GM18498 (cell line): ENCODE measurements around the gene CHCHD4.

Source experiments
- ATAC-seq: cut with Tn5 transposase; IDR thresholded peaks from one replicate; pipeline ENCODE4 v1.9.1; 2021; ENCODE audit warnings: mild to moderate bottlenecking, moderate library complexity; ENCODE audit not compliant: unreplicated experiment

Gene CHCHD4

DNA sequence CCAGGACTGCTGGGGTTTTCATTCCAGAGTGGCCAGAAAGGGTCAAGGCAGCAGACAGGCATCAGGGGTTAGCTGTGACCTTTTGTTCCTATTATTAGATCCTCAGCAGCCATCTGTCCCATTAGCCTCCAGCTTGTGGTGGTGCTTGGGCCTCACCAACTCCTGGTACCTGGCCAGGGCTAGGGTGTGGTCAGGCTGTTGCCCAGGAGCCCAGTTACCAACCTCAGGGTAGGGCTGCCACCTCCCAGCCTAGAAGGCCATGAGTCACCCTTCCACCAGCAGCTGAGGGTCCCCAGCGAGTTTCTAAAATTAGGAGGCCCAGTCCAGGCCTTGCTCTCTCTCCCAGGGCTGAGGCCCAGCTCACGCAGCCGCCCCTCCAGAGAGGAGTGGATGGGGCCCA lies 12.3 kb upstream of the CHCHD4 start:
- ATAC-seq = no peak

- ATAC-seq = no peak
Observed at GRCh38 chr3:14135581-14135980, 10.9 kb upstream of the CHCHD4 start.

- ATAC-seq = no peak
Observed at GRCh38 chr3:14134291-14134690, 9.6 kb upstream of the CHCHD4 start.

GRCh38 chr3:14133876-14134275 lies 9.2 kb upstream of the CHCHD4 start:
- ATAC-seq = no peak

DNA sequence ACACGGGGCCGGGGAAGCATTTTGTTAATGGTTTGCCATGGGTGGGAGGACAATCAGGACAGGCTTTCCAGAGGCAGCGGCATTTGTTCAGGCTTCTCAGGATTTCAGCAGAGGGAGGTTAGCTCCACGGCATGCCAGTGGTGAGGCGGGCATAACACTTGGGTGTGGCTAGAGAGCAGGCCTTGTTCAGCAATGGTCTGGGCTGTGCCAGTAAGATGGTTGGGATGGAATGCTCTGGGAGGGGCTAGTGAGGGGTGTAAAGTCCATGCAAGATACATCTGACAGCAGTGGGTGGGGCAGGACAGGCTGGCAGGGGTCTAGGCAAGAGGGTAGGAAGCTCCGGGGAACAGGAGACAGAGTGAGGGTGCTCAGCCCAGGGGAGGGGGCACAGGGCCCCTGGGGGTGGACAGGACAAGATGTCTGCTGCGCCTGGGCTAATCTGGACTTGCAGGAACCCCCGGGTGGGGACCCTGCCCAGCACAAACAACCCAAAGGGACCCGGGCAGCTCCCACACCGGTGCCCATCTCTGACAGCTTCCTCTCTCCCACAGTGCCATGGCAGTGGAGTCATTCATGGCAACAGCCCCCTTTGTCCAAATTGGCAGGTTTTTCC lies 8.6 kb upstream of the CHCHD4 start:
- ATAC-seq = no peak

- ATAC-seq = no peak
Observed at GRCh38 chr3:14132689-14133088, 8.0 kb upstream of the CHCHD4 start.

- no peak for ATAC-seq
Observed at GRCh38 chr3:14132120-14132519, 7.5 kb upstream of the CHCHD4 start.

GRCh38 chr3:14131134-14131533 lies 6.5 kb upstream of the CHCHD4 start:
- ATAC-seq = no peak

DNA sequence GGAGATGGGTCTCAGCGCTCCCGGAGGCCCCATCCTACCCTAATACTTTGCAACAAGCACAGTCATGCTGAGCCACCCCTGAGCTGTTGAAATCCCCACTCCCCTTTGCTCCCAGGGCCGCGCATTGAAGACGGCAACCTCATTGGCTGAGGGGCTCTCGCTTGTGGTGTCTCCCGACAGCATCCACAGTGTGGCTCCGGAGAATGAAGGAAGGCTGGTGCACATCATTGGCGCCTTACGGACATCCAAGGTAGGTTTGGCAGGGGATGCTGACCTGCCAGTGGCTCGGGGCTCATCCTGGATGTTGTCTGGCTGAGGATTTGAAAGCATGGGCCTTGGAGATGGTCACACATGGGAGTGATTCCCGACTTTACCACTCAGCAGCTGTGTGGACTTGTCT lies 6.0 kb upstream of the CHCHD4 start:
- no peak for ATAC-seq

- no peak for ATAC-seq
Observed at GRCh38 chr3:14130230-14130629, 5.6 kb upstream of the CHCHD4 start.

DNA sequence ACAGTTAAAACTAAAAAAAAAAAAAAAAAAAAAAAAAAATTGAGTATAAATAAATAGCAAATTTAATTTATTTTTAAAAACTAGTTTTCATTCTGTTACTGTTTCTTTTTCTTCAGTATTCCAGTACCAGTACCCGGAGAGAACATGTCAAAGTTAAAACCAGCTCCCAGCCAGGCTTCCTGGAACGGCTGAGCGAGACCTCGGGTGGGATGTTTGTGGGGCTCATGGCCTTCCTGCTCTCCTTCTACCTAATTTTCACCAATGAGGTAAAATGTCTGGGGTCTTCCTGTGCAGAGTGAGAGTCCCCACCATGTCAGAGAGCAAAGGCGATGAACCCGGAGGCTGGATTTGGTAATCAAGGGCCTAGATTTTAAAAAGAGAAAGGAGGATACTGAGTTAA lies 4.6 kb upstream of the CHCHD4 start:
- ATAC-seq = no peak

DNA sequence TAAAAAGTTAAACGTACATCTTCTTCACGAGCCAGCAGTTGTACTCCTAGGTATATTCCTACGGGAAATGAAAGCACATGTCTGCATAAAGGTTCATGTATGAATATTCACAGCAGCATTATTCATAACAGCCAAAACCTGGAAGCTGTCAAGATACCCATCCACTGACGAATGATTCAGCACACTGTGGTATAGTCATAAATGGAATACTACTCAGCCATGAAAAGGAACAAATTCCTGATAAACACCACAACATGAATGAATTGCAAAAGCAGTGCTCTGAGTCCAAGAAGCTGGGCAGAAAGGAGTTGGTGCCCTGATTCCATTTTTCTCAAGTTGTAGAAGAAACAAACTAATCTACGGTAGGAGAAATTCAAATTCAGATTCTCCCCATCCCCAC lies 4.1 kb upstream of the CHCHD4 start:
- no peak for ATAC-seq

DNA sequence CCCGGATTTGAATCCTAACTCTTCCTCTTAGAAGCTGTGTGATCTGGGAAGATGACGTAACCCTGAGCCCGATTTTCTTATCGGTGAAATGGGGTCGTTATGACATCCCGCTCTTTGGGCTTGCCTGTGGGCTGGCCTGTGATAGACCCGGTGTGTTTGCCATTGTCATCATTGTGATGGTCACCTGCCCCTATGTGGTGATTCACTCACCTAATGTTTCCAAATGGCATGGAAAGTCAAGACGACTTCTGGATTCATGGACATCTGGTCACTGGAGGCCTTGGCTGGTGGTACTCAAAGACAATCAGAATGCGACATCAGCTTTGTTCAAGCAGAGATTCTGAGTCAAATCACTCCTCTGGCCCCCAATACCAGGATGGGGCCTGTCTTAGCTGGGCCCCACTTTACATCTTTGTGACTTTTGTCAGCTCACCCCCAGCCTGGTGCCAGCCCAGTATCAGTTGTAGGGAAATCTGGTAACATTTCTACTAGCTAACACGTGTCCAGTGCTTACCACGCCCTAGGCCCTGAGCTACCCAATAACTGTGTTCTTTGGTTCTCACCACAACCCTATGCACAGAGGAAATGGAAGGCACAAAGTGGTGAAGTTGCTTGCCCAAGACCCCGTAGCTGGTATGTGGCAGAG lies 3.0 kb upstream of the CHCHD4 start:
- no peak for ATAC-seq

DNA sequence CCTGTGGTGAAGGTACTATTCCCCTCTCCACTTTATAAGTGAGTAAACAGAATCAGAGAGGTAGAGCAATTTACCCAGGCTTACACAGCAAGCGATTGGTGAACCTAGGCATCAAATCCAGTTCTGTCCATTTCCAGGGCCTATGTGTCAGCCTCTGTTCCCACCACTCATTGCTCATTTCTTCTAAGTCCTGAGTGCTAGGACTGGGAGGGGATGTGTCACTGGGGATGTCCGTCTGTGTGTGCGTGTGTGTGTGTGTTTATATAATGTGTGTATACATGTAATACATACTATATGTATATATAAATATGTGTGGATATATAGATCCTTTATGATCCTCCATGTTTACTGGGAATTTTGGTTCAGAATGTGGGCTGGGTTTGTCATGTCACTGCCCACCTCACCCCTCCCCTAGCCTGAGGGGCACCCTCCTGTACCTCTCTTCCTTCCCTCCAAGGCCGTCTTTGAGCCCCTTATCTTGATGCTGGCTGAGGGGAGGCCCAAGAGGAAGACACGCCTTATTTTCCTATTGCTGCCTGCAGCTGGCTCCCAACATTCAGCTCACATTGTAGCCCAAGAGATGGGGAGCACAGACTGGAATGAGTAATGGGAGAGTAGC lies 2.3 kb upstream of the CHCHD4 start:
- ATAC-seq = no peak

- no peak for ATAC-seq
Observed at GRCh38 chr3:14126017-14126886, 1.6 kb upstream of the CHCHD4 start.

DNA sequence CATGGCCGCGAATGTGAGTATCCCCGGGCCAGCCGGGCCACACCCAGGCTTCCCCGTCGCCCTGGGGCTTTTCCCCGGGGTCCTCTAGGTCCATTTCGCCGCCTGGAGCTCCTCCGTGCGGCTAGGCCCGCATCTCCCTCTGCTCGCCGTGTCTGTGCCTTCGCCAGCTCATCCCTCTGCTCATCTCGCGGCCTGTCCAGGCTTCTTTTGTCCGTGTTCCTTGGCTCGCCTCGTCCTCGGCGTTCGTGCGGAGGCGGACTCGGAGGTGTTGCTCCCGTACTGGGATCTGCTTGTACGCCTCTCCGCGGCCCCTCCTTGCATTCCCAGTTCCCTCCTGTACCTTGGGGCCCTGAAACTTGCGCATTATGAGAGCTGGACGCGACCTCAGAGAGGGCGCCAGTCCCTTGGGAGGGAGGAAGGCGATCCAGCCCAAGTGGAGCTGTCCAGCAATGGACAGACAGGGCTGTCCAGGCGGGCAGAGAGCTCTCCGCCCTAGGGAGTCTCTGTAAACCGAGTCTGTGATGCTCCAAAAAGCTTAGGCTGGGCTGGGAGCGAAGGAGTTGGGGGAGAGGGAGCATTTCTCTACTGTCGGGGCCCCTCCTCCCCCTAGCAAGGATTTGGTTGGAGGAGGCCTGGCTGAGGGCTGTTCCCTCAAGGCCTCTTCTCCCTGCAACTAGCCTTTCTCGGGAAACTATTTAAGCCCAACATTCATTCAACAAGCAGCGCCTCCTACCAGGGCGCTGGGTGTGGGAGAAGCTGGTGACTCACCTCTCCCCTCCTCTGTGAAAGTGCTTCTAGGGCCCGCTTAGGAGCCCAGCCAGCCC lies 735 bp upstream of the CHCHD4 start:
- peak; percentile 26 for ATAC-seq

DNA sequence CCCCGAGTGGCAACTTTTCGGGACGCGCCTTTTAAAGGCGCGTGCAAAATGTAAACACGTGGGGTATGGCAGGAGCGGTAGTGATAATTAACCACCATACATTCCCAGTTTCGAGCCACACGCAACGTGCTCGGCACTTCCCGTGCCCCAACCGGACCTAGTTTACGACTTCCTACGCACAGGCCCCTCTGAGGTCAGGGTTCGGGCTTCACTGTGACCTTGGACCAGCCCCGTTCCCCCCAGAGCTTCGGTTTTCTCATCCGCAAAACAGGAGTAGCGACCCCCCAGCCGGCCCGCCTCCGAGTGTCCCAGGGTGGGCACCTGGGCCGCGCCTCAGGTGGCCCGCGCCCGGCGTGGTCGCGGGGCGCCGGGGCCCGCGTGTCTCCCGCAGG lies 451 bp downstream of the CHCHD4 start:
- peak; percentile 40 for ATAC-seq

DNA sequence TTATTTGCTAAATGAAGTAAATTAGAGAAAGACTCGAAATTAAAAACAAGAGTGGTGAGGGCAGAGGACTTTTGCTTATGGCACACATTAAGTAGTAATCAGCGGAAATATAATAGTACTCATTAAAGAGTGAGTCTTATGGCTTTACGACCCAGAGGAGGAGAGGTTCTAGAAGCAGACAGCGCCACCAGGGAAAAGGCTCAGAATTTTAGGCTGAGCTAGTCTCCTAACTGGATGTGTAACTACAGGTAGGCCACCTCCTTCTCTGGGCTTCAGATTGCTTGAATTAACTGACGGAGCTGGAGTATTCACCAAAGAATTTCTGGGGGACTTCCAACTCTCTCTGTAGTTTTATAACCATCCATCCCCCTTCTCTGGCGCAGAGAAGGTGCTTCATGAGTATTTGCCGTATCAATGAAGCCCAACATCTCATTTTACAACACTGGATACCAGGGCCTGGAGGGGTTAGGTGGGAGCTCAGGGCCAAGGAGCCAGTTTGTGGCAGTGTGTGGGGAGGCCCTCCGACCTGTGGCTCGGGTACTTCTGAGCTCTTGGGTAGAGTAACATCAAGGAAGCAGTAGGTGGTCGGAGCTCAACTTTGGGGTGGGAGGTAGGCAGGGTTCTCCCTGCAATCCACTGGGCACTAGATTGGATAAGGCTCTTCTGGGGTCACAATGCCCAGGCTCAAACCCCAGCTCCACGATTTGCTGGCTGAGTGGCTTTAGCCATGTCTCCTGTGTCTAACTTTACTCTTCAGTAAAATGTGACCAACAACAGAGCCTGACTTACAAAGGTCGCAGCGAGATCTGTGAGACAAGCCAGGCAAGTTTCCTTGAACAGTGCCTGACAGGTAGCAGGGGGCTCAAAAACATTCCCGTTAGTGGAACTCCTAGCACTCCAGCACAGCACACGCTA lies 1.1 kb downstream of the CHCHD4 start:
- ATAC-seq = no peak

- no peak for ATAC-seq
Observed at GRCh38 chr3:14122301-14122700, 2.4 kb downstream of the CHCHD4 start.

DNA sequence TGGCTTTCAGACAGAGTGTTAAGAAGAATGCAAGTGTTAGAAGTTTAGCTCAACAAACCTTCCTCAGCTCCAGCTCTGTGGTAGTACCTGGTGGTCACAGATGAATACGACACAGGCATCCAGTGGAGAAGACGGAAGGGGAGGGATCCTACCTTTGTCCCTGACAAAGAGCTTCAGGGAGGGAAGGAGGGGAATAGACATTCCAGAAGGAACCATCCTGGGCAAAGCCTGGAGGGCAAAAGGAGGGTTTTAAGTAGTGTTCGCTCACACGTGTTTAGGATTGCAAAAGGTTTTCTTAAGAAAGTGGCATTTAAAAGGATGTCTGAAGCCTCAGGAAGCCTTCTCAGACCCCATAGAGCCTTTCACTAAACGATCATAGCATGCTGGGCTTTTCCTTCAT lies 2.8 kb downstream of the CHCHD4 start:
- ATAC-seq = no peak
